Aortic smooth muscle cell (primary cell): ENCODE results near the gene SPSB1. TPM values are rescaled to one million over a fixed set of nuclear protein-coding genes. Genes with fewer than 3 reads are reported as not detected.

ENCODE experiments used
- total RNA-seq: library from RNA; depleted of rRNA; stranded (reverse); fragments of >200 nt; gene quantifications from 2 replicates; pipeline ENCODE4 v1.2.3, GENCODE V29; 2014

SPSB1 gene
- 18.2 and 24.5 TPM in 2 replicates for total RNA-seq

GRCh38 chr1:9292361-9293240 lies at the start of gene SPSB1:
Gene SPSB1 (plus strand): TSS chr1:9292894. CDS start chr1:9355892, 62,998 bp downstream.

Other genes with a start within 250 kb of the SPSB1 start
- gene SLC2A5, start 223.3 kb upstream of the SPSB1 start, total RNA-seq = 0.53 and 0.62 TPM in 2 replicates
- 2.5 and 2.8 TPM in 2 replicates for gene GPR157, start 163.8 kb upstream of the SPSB1 start, total RNA-seq
- gene H6PD, start 58.1 kb upstream of the SPSB1 start, total RNA-seq = 26.8 and 29.1 TPM in 2 replicates
- 3.8 and 4.2 TPM in 2 replicates for gene SLC25A33, start 246.6 kb downstream of the SPSB1 start, total RNA-seq